HCT116 (cell line): ENCODE results near the gene APOL3. TPM values are rescaled to one million over a fixed set of nuclear protein-coding genes. Genes with fewer than 3 reads are reported as not detected.

Experiments used
- ATAC-seq: fragments of 200-7000 bp; cut with Tn5 transposase; 2 replicates; pipeline ENCODE4 v1.9.1; 2020; ENCODE audit warnings: mild to moderate bottlenecking, moderate library complexity
- BruUV-seq: library from RNA; stranded (reverse); fragments of 400-500 nt; replicated peaks from 2 replicates; lab custom pipeline; 2021; lab: Mats Ljungman, UMichigan
- CTCF ChIA-PET: fragments of 300-600 bp; sonication (Branson Sonifier 250); formaldehyde crosslinking; loops from one replicate; lab custom pipeline; 2021; ENCODE audit warnings: antibody characterized with exemption; lab: Charles Lee
- POLR2A ChIA-PET: fragments of 300-600, 350-600 bp; sonication (Branson Sonifier 250); formaldehyde crosslinking; loops from one replicate; lab custom pipeline; 2021; ENCODE audit warnings: antibody characterized with exemption; lab: Charles Lee
- RAD21 ChIA-PET, 2 experiments: fragments of 300-600 bp; sonication (Branson Sonifier 250); formaldehyde crosslinking; loops; one replicate each; lab custom pipeline; 2023; ENCODE audit warnings: low total read pairs in 2 of 2; ENCODE audit not compliant: uncharacterized antibody in 2 of 2, unreplicated experiment in 2 of 2, low non-redundant PET in 1 of 2; lab: Charles Lee
- DNase-seq: peaks from one replicate; pipeline ENCODE4 v3.0.0-alpha.2; 2010; ENCODE audit warnings: low read depth, low spot score
- H2AFZ ChIP-seq: fragments of 200-600 bp; shearing (Covaris generic), sonication (generic); 2 replicates; pipeline ENCODE4 v1.6.1; 2017; ENCODE audit warnings: low read depth, mixed run types, mixed read lengths, antibody characterized with exemption, low read length; ENCODE audit not compliant: poor library complexity, severe bottlenecking
- H3K27ac ChIP-seq: 2 replicates; pipeline ENCODE4 v1.5.1; 2012; ENCODE audit warnings: low read depth, low read length
- H3K27me3 ChIP-seq: fragments of 200-600 bp; sonication (generic); 2 replicates; pipeline ENCODE4 v1.6.1; 2016; ENCODE audit warnings: mixed run types, low read length, mixed read lengths; ENCODE audit not compliant: insufficient read depth
- H3K36me3 ChIP-seq, 2 experiments: fragments of 200-500 bp in 1 of 2; fragments of 200-600 bp in 1 of 2; sonication (Bioruptor generic) in 1 of 2; sonication (generic) in 1 of 2; 2 replicates each; pipeline versions ENCODE4 v1.5.1 to v1.6.1; 2014 to 2016; ENCODE audit warnings: low read length in 2 of 2, inconsistent platforms in 1 of 2, mixed read lengths in 1 of 2, mixed run types in 1 of 2; ENCODE audit not compliant: insufficient read depth in 2 of 2, control insufficient read depth in 1 of 2
- H3K4me1 ChIP-seq, 2 experiments: fragments of 200-600 bp in 1 of 2; sonication (generic) in 1 of 2; 2 replicates each; pipeline versions ENCODE4 v1.5.1 to v1.6.1; 2012 to 2017; ENCODE audit warnings: low read length in 2 of 2, inconsistent platforms in 1 of 2, mild to moderate bottlenecking in 1 of 2, mixed read lengths in 1 of 2, mixed run types in 1 of 2, moderate library complexity in 1 of 2; ENCODE audit not compliant: insufficient read depth in 2 of 2, control insufficient read depth in 1 of 2
- H3K4me2 ChIP-seq: fragments of 200-600 bp; sonication (generic); 2 replicates; pipeline ENCODE4 v1.6.1; 2017; ENCODE audit warnings: mixed run types, low read length, mixed read lengths
- H3K4me3 ChIP-seq, 2 experiments: fragments of 200-600 bp in 1 of 2; sonication (generic) in 1 of 2; replicated peaks in 1 of 2; 2 replicates each; pipeline ENCODE4 v1.5.1; 2011 to 2016; ENCODE audit warnings: low read length in 2 of 2, control low read depth in 1 of 2, low read depth in 1 of 2, mild to moderate bottlenecking in 1 of 2, mixed read lengths in 1 of 2, mixed run types in 1 of 2
- H3K79me2 ChIP-seq: fragments of 200-600 bp; sonication (generic); 2 replicates; pipeline ENCODE4 v1.6.1; 2017; ENCODE audit warnings: mild to moderate bottlenecking, mixed run types, low read length, moderate library complexity, mixed read lengths; ENCODE audit not compliant: insufficient read depth
- H3K9ac ChIP-seq: fragments of 200-600 bp; sonication (generic); 2 replicates; pipeline ENCODE4 v1.6.1; 2016; ENCODE audit warnings: low read length, mixed read lengths
- H3K9me2 ChIP-seq: fragments of 200-600 bp; sonication (generic), shearing (Covaris generic); 2 replicates; pipeline ENCODE4 v1.6.1; 2017; ENCODE audit warnings: mixed run types, mild to moderate bottlenecking, moderate library complexity; ENCODE audit not compliant: insufficient read depth
- H3K9me3 ChIP-seq, 2 experiments: fragments of 200-500 bp in 1 of 2; fragments of 200-600 bp in 1 of 2; sonication (Bioruptor generic) in 1 of 2; sonication (generic) in 1 of 2; 2 replicates each; pipeline ENCODE4 v1.6.1; 2014 to 2017; ENCODE audit warnings: low read length in 2 of 2, mixed read lengths in 2 of 2, inconsistent platforms in 1 of 2, low read depth in 1 of 2, mild to moderate bottlenecking in 1 of 2, mixed run types in 1 of 2, moderate library complexity in 1 of 2; ENCODE audit not compliant: control insufficient read depth in 1 of 2, insufficient read depth in 1 of 2
- H4K20me1 ChIP-seq: fragments of 200-600 bp; sonication (generic), shearing (Covaris generic); 2 replicates; pipeline ENCODE4 v1.6.1; 2017; ENCODE audit warnings: mixed run types, mild to moderate bottlenecking, moderate library complexity; ENCODE audit not compliant: insufficient read depth
- ATF3 ChIP-seq: IDR thresholded peaks from 2 replicates; pipeline ENCODE4 v1.6.1; 2012
- CBX3 ChIP-seq: IDR thresholded peaks from 2 replicates; pipeline ENCODE4 v1.6.1; 2012; ENCODE audit warnings: low read depth
- CEBPB ChIP-seq: IDR thresholded peaks from 2 replicates; pipeline ENCODE4 v1.6.1; 2012; ENCODE audit warnings: low read depth
- EGR1 ChIP-seq: IDR thresholded peaks from 2 replicates; pipeline ENCODE4 v1.6.1; 2012; ENCODE audit warnings: low read depth
- EZH2phosphoT487 ChIP-seq: fragments of 200-600 bp; IDR thresholded peaks from 2 replicates; pipeline ENCODE4 v1.6.1; 2018; ENCODE audit warnings: antibody characterized with exemption, borderline replicate concordance
- JUND ChIP-seq: IDR thresholded peaks from 2 replicates; pipeline ENCODE4 v1.6.1; 2012
- MAX ChIP-seq: IDR thresholded peaks from 2 replicates; pipeline ENCODE4 v1.6.1; 2012
- POLR2A ChIP-seq: IDR thresholded peaks from 2 replicates; pipeline ENCODE4 v1.7.0; 2011; ENCODE audit warnings: borderline replicate concordance; ENCODE audit not compliant: insufficient read depth, insufficient read length; ENCODE audit errors: extremely low read depth
- REST ChIP-seq: IDR thresholded peaks from 2 replicates; pipeline ENCODE4 v1.6.1; 2012; ENCODE audit warnings: low read depth
- SIN3A ChIP-seq: IDR thresholded peaks from 2 replicates; pipeline ENCODE4 v1.6.1; 2012; ENCODE audit warnings: low read depth
- SRF ChIP-seq: IDR thresholded peaks from 2 replicates; pipeline ENCODE4 v1.6.1; 2012; ENCODE audit warnings: low read depth
- ZBTB33 ChIP-seq: IDR thresholded peaks from 2 replicates; pipeline ENCODE4 v1.6.1; 2011; ENCODE audit warnings: mild to moderate bottlenecking, low read length, moderate library complexity; ENCODE audit not compliant: insufficient replicate concordance; ENCODE audit errors: extremely low read depth
- ZFX ChIP-seq: fragments of 450-650 bp; IDR thresholded peaks from 2 replicates; pipeline ENCODE4 v1.6.1; 2017
- ZNF274 ChIP-seq: fragments of 200-500 bp; sonication (Bioruptor generic); IDR thresholded peaks from 2 replicates; pipeline ENCODE4 v1.6.1; 2014; ENCODE audit warnings: mild to moderate bottlenecking, low read depth, low read length, inconsistent platforms
- intact Hi-C: fragments of 100-400 bp; cut with micrococcal nuclease; formaldehyde crosslinking; loops from 2 replicates; pipeline ENCODE4 v1.10.0; 2022
- total RNA-seq: library from RNA; stranded (reverse); gene quantifications from one replicate; pipeline ENCODE4 v1.2.1, GENCODE V29; 2021; ENCODE audit not compliant: unreplicated experiment

APOL3 gene
- total RNA-seq, 1 experiment from 2014 or later, result 0.49 TPM

GRCh38 chr22:36193577-36193976 lies 33.0 kb upstream of the APOL3 start:
- Histone ChIP-seq H2AFZ (no peak overlapping the region), H3K4me1 (no peaks in the 10 kb centered on the region), H4K20me1 (no peaks in the 10 kb centered on the region), H3K36me3 (no peaks in the 10 kb centered on the region), H3K79me2 (no peaks in the 10 kb centered on the region), H3K9ac (no peak overlapping the region), H3K9me3 (no peaks in the 10 kb centered on the region), H3K4me2 (no peak overlapping the region), H3K27ac (no peak overlapping the region), H3K27me3 (no peaks in the 10 kb centered on the region), H3K4me3 (no peak overlapping the region), H3K9me2 (no peaks in the 10 kb centered on the region)
- intact Hi-C loops, result no loop called here
- no TSS peak for BruUV-seq
- no peak for ATAC-seq
- no peak for DNase-seq
- ChIA-PET POLR2A (no interaction called here), CTCF (interaction anchor here (0.6 kb wide), 1 partner anchor 65 kb away, joined by 3 read pairs; no protein-coding TSS in a partner anchor), RAD21 (no interaction called here)
- TF ChIP-seq EZH2phosphoT487, result no peak
- no peak for TF ChIP-seq CEBPB
- TF ChIP-seq REST, result no peak
- TF ChIP-seq CBX3, result no peak
- TF ChIP-seq JUND, result no peak
- no peak for TF ChIP-seq MAX
- TF ChIP-seq SIN3A, result no peak
- TF ChIP-seq ZNF274, result no peak
- TF ChIP-seq EGR1, result no peak
- TF ChIP-seq ATF3, result no peak
- no peak for TF ChIP-seq ZFX
- no peak for TF ChIP-seq SRF
- no peak for TF ChIP-seq POLR2A
- TF ChIP-seq ZBTB33, result no peak
